GM12873 (cell line): ENCODE data around the gene DNAJC8.

Experiments
- TF ChIP-seq, protein P1 (sequence below): IDR thresholded peaks from 2 replicates; pipeline ENCODE4 v1.5.1; 2012; ENCODE audit warnings: low read depth, mild to moderate bottlenecking, moderate library complexity, low read length, control low read depth; ENCODE audit not compliant: insufficient read depth; ENCODE audit errors: missing control alignments

The DNAJC8 gene

DNA sequence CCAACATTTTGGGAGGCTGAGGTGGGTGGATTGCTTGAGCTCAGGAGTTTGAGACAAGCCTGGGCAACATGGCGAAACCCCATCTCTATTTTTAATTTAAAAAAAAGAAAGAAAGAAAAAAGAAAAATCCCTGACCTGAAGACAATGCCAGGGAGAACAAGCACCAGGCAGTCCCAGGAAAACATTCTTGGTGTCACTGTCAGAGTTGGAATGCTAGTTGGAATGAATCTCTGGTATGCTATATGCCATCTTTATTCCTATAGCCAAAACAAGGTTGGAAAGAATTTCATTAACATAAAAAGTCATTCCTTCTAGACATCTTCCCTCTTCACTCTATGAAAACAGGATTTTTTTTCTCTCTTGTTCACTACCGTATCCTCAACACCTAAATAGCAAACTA lies 2.8 kb downstream of the DNAJC8 start:
- TF ChIP-seq, protein P1, sequence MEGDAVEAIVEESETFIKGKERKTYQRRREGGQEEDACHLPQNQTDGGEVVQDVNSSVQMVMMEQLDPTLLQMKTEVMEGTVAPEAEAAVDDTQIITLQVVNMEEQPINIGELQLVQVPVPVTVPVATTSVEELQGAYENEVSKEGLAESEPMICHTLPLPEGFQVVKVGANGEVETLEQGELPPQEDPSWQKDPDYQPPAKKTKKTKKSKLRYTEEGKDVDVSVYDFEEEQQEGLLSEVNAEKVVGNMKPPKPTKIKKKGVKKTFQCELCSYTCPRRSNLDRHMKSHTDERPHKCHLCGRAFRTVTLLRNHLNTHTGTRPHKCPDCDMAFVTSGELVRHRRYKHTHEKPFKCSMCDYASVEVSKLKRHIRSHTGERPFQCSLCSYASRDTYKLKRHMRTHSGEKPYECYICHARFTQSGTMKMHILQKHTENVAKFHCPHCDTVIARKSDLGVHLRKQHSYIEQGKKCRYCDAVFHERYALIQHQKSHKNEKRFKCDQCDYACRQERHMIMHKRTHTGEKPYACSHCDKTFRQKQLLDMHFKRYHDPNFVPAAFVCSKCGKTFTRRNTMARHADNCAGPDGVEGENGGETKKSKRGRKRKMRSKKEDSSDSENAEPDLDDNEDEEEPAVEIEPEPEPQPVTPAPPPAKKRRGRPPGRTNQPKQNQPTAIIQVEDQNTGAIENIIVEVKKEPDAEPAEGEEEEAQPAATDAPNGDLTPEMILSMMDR, result no peak

DNA sequence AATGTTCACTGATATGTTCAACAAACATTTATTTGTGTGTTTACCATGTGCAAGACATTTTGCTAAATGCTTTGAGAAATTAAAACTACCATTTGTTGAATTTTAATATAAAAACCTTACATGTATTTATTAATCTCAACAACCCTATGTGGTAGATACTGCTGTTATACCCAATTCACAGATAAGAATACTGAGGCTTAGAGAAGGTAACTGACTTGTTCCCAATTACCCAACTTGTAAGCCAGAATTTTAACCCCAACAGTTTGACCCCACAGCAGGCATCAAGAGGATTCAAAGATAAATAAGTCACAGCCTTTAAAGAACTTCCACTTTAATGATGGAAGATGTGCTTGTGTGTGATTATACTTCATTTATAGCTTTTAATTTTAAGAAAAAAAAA lies 3.7 kb downstream of the DNAJC8 start:
- TF ChIP-seq, protein P1, result no peak

DNA sequence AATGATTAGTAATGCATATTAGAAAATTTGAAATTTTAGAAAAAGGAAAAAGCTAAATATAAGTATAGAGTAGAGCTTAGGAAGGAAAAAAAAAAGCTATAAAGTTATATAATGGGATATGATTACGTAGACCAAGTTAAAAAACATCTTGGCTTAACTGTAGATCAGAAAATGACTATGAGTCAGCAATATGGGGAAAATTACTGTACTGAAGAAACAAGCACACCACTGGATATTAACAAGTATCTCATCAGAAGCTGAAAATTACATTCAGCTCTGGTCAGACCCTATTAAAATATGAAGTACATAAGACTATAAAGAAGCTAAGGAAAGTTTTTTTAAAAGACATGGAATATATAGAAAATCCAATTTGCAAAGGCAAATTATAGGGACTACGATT lies 19.5 kb downstream of the DNAJC8 start:
- TF ChIP-seq, protein P1, result no peak

DNA sequence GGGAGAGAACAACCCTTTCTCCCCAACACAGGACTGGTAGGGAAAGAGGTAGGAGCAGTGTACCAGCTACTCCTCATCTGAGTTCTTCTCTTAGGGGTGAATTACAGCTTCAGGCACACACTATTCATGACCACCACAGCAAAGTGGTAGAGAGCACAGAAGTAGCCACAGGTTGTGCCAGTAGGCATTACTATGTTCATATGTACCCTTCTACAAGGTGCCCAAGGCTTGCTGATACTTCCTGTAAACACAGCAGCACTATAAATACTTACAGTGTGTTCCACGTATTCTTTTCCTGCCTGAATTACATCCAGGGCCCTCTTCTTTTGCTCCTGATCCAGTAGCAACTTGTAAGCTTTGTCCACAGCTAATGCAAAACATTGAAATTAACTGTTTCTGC lies 23.1 kb downstream of the DNAJC8 start:
- TF ChIP-seq, protein P1, result no peak

DNA sequence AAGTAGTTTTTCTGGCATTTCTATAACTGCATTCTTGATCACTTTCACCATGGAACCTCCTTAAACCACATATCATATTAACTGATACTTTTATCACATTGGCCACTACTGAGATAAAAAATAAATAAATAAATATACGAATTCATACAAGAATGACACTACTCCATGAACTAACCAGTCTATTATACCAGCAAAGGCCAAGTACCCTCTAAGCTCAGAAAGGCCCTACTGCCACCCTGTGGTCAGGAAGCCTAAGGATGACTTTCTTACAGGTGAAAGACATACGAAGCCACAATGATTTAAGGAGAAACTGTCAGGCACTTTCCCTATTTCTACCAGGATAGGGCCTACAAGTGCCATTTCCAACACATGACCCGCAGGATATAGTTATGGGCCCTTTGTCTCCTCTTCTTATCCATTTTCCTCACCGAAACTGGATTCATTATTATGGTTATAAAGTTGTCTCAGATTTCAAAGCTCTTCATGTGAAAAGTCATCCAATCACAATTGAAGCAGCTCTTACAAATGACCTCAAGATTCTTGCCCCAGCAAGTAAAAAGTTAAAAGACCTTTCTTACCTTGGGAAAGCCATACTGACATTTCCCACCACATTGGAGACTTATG lies 23.9 kb downstream of the DNAJC8 start:
- TF ChIP-seq, protein P1, result peak; percentile 81

DNA sequence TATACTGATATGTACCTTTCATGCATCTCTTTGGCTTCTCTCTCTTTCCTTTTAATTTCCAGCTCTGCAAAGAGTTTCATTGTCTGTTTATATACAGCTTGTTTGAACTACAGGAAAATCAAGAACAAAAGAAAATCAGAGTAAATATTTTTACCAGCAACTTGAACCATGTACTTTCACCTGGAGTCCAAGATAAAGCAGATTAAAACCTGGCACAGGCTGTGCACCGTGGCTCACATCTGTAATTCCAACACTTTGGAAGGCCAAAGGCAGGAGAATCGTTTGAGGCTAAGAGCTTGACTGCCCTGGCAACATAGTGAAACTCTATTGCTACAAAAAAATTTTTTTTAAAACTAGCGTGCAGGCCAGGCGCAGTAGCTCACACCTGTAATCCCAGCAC lies 27.6 kb downstream of the DNAJC8 start:
- TF ChIP-seq, protein P1, result no peak

DNA sequence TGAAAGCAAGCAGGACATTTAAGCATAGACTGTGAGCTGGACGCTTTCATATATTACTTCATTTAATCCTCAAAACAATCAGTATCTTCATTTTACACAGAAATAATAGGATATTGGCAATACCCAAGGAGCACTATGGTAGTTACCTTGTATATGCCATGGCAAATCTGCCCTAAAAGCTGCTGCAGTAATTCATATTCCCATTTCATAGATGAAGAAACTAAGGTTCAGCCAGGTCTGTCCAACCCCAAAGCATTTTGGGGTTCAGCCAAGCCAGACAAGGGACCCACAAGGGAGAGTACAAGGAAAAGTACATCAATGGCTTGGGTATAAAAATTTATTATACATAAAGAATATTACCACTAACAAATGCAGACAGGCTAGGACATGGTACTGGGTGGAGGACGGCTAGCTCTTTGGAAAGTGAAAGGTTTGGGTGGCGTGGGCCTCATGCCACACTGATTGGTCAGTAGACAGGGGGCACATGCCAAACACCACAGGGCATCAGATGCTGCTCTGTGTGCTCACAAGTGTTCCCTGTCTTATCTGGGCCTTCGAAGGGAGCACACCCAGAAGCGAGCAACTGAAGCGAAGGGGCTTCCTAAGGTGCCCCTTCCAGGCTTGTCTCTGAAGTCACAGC lies 32.5 kb downstream of the DNAJC8 start:
- TF ChIP-seq, protein P1, result no peak
